GM12874 (cell line): Measurements from ENCODE around the gene ARMH3.

Experiments
- CTCF ChIP-seq: IDR thresholded peaks from 2 replicates; pipeline ENCODE4 v1.5.1; 2011; ENCODE audit warnings: low read depth, mild to moderate bottlenecking, control low read depth, low read length, moderate library complexity; ENCODE audit not compliant: insufficient read depth

Gene ARMH3

GRCh38 chr10:101906586-101907183, 149.3 kb downstream of the ARMH3 start:
- no peak for TF ChIP-seq CTCF

GRCh38 chr10:101905251-101905650, 150.7 kb downstream of the ARMH3 start:
- TF ChIP-seq CTCF: no peak

- no peak for TF ChIP-seq CTCF
Observed at GRCh38 chr10:101903827-101904550, 152.0 kb downstream of the ARMH3 start.

GRCh38 chr10:101902820-101903145, 153.2 kb downstream of the ARMH3 start:
- TF ChIP-seq CTCF: no peak

GRCh38 chr10:101902032-101902819, 153.7 kb downstream of the ARMH3 start:
- TF ChIP-seq CTCF: no peak

GRCh38 chr10:101901340-101901739, 154.6 kb downstream of the ARMH3 start:
- TF ChIP-seq CTCF: peak; percentile 52; the same call in 1 of the 2 replicates

GRCh38 chr10:101897633-101898032, 158.3 kb downstream of the ARMH3 start:
- TF ChIP-seq CTCF: no peak
